ENCODE results near the gene TRHDE.

TRHDE gene

GRCh38 chr12:72369423-72369959 is 97.3 kb downstream of the TRHDE start:
- Histone ChIP-seq H3K4me3 (replicated peaks; ENCODE audit: insufficient read depth, low read length) (no peak overlapping the region), H3K27me3 (ENCODE audit: insufficient read depth, poor library complexity, severe bottlenecking) (no peaks in the 10 kb centered on the region), H3K27ac (replicated peaks) (no peak overlapping the region)
- DNase-seq (ENCODE audit: low read depth in 1 of 2, low spot score in 1 of 2), result no peak
- TF ChIP-seq SPI1 (IDR thresholded peaks at IDR 0.05; ENCODE audit: borderline replicate concordance, low read depth) (no peak), CTCF (IDR thresholded peaks at IDR 0.05; ENCODE audit: insufficient read depth, low read length) (no peak), REST (IDR thresholded peaks at IDR 0.05; ENCODE audit: insufficient replicate concordance, low read depth) (no peak), POLR2AphosphoS5 (IDR thresholded peaks at IDR 0.05; ENCODE audit: low read depth) (no peak), GABPA (IDR thresholded peaks at IDR 0.05; ENCODE audit: low read depth) (no peak)

DNA sequence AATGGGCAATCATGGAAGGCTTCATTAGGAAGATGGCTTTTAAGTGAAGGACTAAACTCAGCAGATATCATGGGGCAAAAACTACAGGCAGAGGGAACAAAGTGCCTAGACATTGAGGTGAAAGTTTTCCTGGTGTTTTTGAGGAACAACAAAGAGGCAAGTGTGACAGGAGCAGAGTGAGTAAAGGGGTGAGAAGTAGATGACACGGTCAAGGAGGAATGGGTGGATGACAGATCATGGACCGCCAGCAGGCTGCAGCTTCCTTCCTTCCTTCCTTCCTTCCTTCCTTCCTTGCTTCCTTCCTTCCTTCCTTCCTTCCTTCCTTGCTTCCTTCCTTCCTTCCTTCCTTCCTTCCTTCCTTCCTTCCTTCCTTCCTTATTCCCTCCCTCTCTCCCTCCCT is 108.3 kb downstream of the TRHDE start:
- Histone ChIP-seq H3K27me3 (ENCODE audit: insufficient read depth, poor library complexity, severe bottlenecking) (no peaks in the 10 kb centered on the region), H3K27ac (replicated peaks) (no peak overlapping the region), H3K4me3 (replicated peaks; ENCODE audit: insufficient read depth, low read length) (no peak overlapping the region)
- no peak for DNase-seq (ENCODE audit: low read depth in 1 of 2, low spot score in 1 of 2)
- TF ChIP-seq REST (IDR thresholded peaks at IDR 0.05; ENCODE audit: insufficient replicate concordance, low read depth) (no peak), CTCF (IDR thresholded peaks at IDR 0.05; ENCODE audit: insufficient read depth, low read length) (no peak), SPI1 (IDR thresholded peaks at IDR 0.05; ENCODE audit: borderline replicate concordance, low read depth) (no peak), POLR2AphosphoS5 (IDR thresholded peaks at IDR 0.05; ENCODE audit: low read depth) (no peak), GABPA (IDR thresholded peaks at IDR 0.05; ENCODE audit: low read depth) (no peak)

DNA sequence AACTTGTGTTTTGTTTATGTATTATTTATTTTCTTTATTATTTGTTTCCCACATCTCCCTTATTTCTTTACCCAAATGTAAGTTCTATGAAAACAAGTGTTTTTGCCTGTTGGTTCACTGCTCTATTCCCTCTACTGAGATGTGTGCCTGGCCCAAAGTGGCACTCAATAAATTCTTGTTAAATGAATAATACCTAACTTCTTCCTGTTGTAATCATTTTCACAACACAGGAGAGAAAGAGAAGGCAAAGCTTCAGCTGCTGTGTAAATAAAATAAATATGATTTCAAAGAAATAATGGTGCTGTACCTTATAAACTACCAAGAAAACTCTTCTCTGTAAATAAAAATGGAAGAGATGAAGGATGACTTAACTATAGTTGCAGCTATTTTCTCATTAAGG is 116.2 kb downstream of the TRHDE start:
- Histone ChIP-seq H3K27ac (replicated peaks) (no peak overlapping the region), H3K27me3 (ENCODE audit: insufficient read depth, poor library complexity, severe bottlenecking) (no peaks in the 10 kb centered on the region), H3K4me3 (replicated peaks; ENCODE audit: insufficient read depth, low read length) (no peak overlapping the region)
- DNase-seq (ENCODE audit: low read depth in 1 of 2, low spot score in 1 of 2), result no peak
- TF ChIP-seq REST (IDR thresholded peaks at IDR 0.05; ENCODE audit: insufficient replicate concordance, low read depth), result no peak
- no peak for TF ChIP-seq CTCF (IDR thresholded peaks at IDR 0.05; ENCODE audit: insufficient read depth, low read length)
- no peak for TF ChIP-seq SPI1 (IDR thresholded peaks at IDR 0.05; ENCODE audit: borderline replicate concordance, low read depth)
- no peak for TF ChIP-seq POLR2AphosphoS5 (IDR thresholded peaks at IDR 0.05; ENCODE audit: low read depth)
- no peak for TF ChIP-seq GABPA (IDR thresholded peaks at IDR 0.05; ENCODE audit: low read depth)

All from HL-60 (cell line).